Stimulated activated CD4-positive, alpha-beta T cell treated with anti-CD3 and anti-CD28 coated beads, Interleukin-4, amount 100 ng/mL, for 48 hours (primary cell): ENCODE data around the gene SLC38A7.
"Not testable (repeated sequence)": the region's sequence is repeated elsewhere in the genome, so short reads cannot be mapped to it uniquely, and the experiment has no call there.

Source experiments
- DNase-seq, 2 donors: peaks; one replicate each; pipeline ENCODE4 v3.0.0-alpha.2; 2020; ENCODE audit warnings: low read depth in 2 of 2

The SLC38A7 gene

GRCh38 chr16:58637021-58637420 lies 47.5 kb downstream of the SLC38A7 start:
- not testable (repeated sequence) for DNase-seq

- no peak for DNase-seq
Measured at GRCh38 chr16:58636466-58636865, 48.1 kb downstream of the SLC38A7 start.

GRCh38 chr16:58635502-58635901 lies 49.1 kb downstream of the SLC38A7 start:
- DNase-seq: no peak

- no peak for DNase-seq
Measured at GRCh38 chr16:58634265-58634802, 50.2 kb downstream of the SLC38A7 start.

GRCh38 chr16:58629733-58630640 lies 54.6 kb downstream of the SLC38A7 start, which contains the start of gene CNOT1:
TSS of gene CNOT1 (minus strand) at chr16:58629826. CDS start at chr16:58599337, 30,489 bp downstream.
- DNase-seq: peak; percentile 92 to 97

GRCh38 chr16:58628845-58629732 lies 55.5 kb downstream of the SLC38A7 start:
- peak; percentile 30 to 42 for DNase-seq

GRCh38 chr16:58624209-58624608 lies 60.4 kb downstream of the SLC38A7 start:
- DNase-seq: no peak

- DNase-seq: no peak
Measured at GRCh38 chr16:58620396-58620795, 64.2 kb downstream of the SLC38A7 start.

GRCh38 chr16:58615280-58615679 lies 69.3 kb downstream of the SLC38A7 start:
- no peak for DNase-seq
